RWPE1 (cell line): ENCODE measurements around the gene LARP4B.
A peak's percentile ranks its signal among the peaks of the same experiment; 100 is the strongest.

ENCODE experiments used
- CTCF ChIA-PET: fragments of 350-600 bp; sonication (Branson Sonifier 250); formaldehyde crosslinking; extraction: SDS; loops from one replicate; lab custom pipeline; 2021; lab: Yijun Ruan, JAX
- POLR2A ChIA-PET: fragments of 400-600 bp; formaldehyde crosslinking; extraction: SDS; loops from one replicate; lab custom pipeline; 2020; ENCODE audit warnings: antibody characterized with exemption; ENCODE audit not compliant: low non-redundant PET; lab: Yijun Ruan, JAX
- DNase-seq: peaks from one replicate; pipeline ENCODE4 v3.0.0; 2012; ENCODE audit warnings: low spot score
- H3K27ac ChIP-seq: fragments of 450-650 bp; 2 replicates; pipeline ENCODE4 v1.5.1; 2017
- TF ChIP-seq, protein P1 (sequence below): fragments of 450-650 bp; conservative IDR thresholded peaks from 2 replicates; pipeline ENCODE4 v1.5.1; 2017; ENCODE audit warnings: low read depth, mild to moderate bottlenecking

The LARP4B gene

GRCh38 chr10:811379-812175 is 119.9 kb downstream of the LARP4B start:
- POLR2A ChIA-PET: interaction anchor here (0.5 kb wide), 1 partner anchor 569 kb away, joined by 3 read pairs; no protein-coding TSS in a partner anchor
- H3K27ac ChIP-seq: no peak overlapping the region
- CTCF ChIA-PET: interaction anchor here (0.6 kb wide), 1 partner anchor 23 kb away, joined by 3 read pairs; no protein-coding TSS in a partner anchor
- TF ChIP-seq, protein P1, sequence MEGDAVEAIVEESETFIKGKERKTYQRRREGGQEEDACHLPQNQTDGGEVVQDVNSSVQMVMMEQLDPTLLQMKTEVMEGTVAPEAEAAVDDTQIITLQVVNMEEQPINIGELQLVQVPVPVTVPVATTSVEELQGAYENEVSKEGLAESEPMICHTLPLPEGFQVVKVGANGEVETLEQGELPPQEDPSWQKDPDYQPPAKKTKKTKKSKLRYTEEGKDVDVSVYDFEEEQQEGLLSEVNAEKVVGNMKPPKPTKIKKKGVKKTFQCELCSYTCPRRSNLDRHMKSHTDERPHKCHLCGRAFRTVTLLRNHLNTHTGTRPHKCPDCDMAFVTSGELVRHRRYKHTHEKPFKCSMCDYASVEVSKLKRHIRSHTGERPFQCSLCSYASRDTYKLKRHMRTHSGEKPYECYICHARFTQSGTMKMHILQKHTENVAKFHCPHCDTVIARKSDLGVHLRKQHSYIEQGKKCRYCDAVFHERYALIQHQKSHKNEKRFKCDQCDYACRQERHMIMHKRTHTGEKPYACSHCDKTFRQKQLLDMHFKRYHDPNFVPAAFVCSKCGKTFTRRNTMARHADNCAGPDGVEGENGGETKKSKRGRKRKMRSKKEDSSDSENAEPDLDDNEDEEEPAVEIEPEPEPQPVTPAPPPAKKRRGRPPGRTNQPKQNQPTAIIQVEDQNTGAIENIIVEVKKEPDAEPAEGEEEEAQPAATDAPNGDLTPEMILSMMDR: no peak
- no peak for DNase-seq

GRCh38 chr10:810351-810846 is 121.1 kb downstream of the LARP4B start:
- CTCF ChIA-PET: interaction anchor here (0.7 kb wide), 1 partner anchor 572 kb away, joined by 3 read pairs; no protein-coding TSS in a partner anchor
- no peak overlapping the region for H3K27ac ChIP-seq
- TF ChIP-seq, protein P1: 0 out of 2 replicates have a peak, but pooled peaks have one; percentile 14
- no peak for DNase-seq
- POLR2A ChIA-PET: no interaction called here

DNA sequence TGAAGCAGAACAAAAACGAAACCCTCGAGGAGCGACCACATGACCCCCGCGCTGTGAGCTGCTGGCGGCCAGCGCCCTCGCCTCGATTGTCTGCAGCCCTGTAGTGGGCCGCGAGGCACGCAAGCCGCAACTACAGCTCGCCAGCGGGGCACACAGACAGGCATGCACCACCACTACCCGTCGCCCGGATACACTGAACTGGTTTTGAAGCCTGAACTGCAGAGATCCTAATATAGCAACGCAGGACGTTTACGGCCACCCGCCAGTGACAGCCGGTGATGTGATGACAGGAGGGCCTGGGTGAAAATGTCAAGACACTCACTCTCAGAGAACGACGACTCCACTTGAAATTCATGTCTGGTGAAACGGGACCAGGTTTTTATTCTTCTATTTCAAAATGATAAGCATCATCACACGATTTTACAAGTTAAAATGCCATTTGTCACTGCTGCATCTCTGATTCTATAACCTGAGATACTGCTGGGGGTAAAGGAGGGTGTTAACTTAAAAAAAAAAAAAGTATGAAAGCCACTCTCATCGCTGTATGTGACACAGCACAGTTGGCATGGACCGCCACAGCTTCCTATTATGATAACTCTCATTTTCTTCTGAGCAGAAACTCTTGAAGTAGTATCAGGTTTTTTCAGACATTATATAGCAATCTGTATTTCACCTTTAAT is 121.7 kb downstream of the LARP4B start:
- ChIA-PET CTCF (interaction anchor here (0.7 kb wide), 2 partner anchors 288 to 571 kb away, joined by 3 read pairs; no protein-coding TSS in a partner anchor), POLR2A (no interaction called here)
- H3K27ac ChIP-seq: no peak overlapping the region
- DNase-seq: no peak
- TF ChIP-seq, protein P1: no peak

DNA sequence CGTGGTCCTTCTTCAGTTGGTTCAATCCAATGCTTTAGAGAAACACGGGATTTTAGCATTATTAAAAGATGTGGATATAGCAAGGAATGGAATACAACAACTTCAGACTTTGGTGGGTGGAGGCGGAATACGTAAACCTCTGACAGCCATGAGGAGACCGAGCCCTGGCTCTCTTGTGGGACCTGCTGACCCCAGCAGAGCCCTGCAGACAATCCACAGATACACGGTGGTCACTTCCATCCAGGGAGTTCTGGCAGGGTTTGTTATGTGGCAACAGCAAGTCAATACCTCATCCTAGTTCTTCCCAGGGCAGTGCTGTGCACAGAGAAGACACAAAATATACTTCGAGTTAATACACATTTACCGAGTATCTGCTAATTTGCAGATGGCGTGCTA is 123.5 kb downstream of the LARP4B start:
- CTCF ChIA-PET: no interaction called here
- DNase-seq: no peak
- POLR2A ChIA-PET: no interaction called here
- H3K27ac ChIP-seq: no peak overlapping the region
- TF ChIP-seq, protein P1: no peak

- POLR2A ChIA-PET: no interaction called here
- H3K27ac ChIP-seq: peak overlapping the region; percentile 9; the same call in 1 of the 2 replicates
- CTCF ChIA-PET: no interaction called here
- no peak for DNase-seq
- TF ChIP-seq, protein P1: no peak
These were observed 124.1 kb downstream of the LARP4B start for GRCh38 chr10:807163-807957.
